ENCODE measurements around the gene C1orf198. TPM values are rescaled to one million over a fixed set of nuclear protein-coding genes. Genes with fewer than 3 reads are reported as not detected.

Gene C1orf198
- total RNA-seq = 38.8 TPM

- intact Hi-C loops (cut with DNase I) = loop anchor here (5.0 kb wide), 1 partner anchor 46 kb away; no protein-coding TSS in a partner anchor
- peak within 1 kb of the TSS; percentile 85 for H3K27ac ChIP-seq
- DNase-seq (ENCODE audit: extremely low spot score in 2 of 2) = no peak
- no peaks in the 10 kb centered on the region for H3K27me3 ChIP-seq
- TF ChIP-seq POLR2AphosphoS5 (IDR thresholded peaks at IDR 0.05; ENCODE audit: insufficient read depth in 1 of 2, low read depth in 1 of 2) (peak in 1 of 2 donors; percentile 73), POLR2A (IDR thresholded peaks at IDR 0.05) (peak in 1 of 2 donors; percentile 69)
- TF ChIP-seq, protein P1, sequence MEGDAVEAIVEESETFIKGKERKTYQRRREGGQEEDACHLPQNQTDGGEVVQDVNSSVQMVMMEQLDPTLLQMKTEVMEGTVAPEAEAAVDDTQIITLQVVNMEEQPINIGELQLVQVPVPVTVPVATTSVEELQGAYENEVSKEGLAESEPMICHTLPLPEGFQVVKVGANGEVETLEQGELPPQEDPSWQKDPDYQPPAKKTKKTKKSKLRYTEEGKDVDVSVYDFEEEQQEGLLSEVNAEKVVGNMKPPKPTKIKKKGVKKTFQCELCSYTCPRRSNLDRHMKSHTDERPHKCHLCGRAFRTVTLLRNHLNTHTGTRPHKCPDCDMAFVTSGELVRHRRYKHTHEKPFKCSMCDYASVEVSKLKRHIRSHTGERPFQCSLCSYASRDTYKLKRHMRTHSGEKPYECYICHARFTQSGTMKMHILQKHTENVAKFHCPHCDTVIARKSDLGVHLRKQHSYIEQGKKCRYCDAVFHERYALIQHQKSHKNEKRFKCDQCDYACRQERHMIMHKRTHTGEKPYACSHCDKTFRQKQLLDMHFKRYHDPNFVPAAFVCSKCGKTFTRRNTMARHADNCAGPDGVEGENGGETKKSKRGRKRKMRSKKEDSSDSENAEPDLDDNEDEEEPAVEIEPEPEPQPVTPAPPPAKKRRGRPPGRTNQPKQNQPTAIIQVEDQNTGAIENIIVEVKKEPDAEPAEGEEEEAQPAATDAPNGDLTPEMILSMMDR (IDR thresholded peaks at IDR 0.05) = no peak
- peaks cover 48% of the 10 kb centered on the region for H3K4me1 ChIP-seq
- H3K4me3 ChIP-seq = peak within 1 kb of the TSS; percentile 87 to 93
- H3K36me3 ChIP-seq = no peaks in the 10 kb centered on the region
- H3K9me3 ChIP-seq = no peaks in the 10 kb centered on the region
Observed at GRCh38 chr1:230867903-230868735, at the start of gene C1orf198. Gene C1orf198 (minus strand): TSS chr1:230868521. CDS start chr1:230868512, 9 bp downstream.

DNA sequence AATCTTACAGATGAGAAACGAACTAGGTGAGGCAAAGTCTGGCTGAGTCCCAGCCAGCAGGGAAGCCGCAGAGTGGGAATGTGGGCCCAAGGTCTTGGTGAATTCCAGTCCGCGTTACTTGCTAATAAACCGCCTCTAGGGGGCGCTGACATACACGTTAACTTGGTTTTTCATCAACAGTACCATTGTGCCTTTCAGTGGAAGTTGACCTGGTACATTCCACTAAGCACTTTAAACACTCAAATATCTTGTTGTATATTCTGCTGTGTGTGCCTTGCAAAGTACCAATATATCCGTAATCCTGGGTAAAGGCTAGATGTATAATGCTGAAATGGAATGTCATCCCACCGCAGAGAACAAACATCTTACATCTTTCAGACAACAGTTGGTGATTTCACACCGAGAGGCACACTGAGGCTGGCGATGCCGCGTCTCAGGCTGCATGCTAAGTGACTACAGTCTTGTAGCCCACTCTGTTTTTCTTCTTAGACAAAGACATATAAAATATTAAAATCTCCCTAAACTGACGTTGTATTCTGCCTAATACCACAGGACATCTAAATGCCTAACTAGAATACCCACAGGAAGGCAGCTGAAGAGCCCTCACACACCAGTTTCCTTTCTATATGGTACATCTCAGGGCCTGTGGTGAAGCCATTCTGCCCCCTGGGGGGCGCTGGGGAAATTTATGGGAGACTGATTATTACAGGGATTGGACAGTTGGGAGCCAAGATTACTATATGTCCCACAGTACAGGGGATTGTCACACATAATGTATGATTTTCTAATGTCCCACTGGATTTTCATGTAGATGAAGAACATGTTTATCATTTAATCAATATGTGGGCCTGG lies 49.2 kb upstream of the C1orf198 start:
- TF ChIP-seq, protein P1 (IDR thresholded peaks at IDR 0.05) = peak; percentile 13 to 47 (median 36)
- TF ChIP-seq POLR2A (IDR thresholded peaks at IDR 0.05) = no peak
- H3K36me3 ChIP-seq = peaks cover 0 to 14% of the 10 kb centered on the region in 2 donors
- H3K4me1 ChIP-seq = no peaks in the 10 kb centered on the region
- no peaks in the 10 kb centered on the region for H3K9me3 ChIP-seq
- DNase-seq (ENCODE audit: extremely low spot score in 2 of 2) = no peak
- no peak overlapping the region for H3K4me3 ChIP-seq
- intact Hi-C loops (cut with DNase I) = loop anchor here (10.0 kb wide), 1 partner anchor 123 kb away; no protein-coding TSS in a partner anchor
- H3K27me3 ChIP-seq = no peaks in the 10 kb centered on the region
- H3K27ac ChIP-seq = no peak overlapping the region

DNA sequence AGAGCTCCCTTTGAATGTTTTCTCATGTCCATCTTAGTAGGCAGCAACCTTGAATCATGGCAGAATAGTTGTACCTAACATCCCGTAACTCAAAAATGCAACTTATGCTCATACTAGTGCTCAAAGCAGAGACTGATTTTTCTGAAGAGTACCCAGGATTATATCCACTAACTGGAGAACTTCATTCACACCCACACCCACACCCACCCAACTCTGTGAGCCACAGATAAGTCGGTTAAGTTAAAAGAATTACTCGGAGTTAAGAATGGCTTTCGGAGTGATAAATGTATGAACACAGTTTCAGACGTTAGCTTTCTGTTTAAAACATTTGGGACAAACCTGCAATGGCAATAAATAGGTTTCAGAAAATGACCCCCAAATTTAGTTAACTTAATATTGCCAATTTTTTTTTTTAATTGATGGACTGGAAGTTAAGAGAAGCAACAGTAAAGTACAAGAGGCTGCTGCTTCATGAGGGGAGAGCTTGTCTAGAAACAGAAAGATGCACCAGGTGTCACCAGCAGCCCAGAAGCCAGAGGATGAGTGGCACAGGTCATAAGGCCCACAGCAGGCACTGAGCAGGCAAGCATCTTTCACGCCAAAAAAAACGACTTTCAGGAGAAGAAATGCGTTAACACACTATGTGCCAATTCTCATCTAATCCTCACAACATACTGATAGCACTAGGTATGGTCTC lies 48.4 kb upstream of the C1orf198 start:
- H3K36me3 ChIP-seq = peaks cover 0 to 14% of the 10 kb centered on the region in 2 donors
- DNase-seq (ENCODE audit: extremely low spot score in 2 of 2) = no peak

DNA sequence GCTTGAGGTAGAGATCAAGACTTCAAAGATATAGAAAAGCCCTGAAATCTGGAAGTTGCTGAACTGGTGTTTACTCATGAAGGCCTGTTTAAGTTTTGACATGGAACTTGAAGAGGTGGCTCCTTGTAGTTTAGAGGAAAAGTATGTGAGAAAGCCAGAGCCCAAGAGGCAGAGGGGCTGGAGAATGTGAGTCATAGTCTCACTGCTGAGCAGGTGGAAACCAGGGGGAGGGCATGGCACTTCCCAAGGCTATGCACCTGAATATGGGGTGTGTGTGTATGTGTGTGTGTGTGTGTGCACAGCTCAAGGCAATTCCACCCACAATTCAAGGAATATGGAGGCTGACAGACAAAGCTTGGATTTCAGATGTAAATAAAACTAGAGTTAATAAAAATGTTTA lies 46.8 kb upstream of the C1orf198 start:
- intact Hi-C loops (cut with DNase I) = loop anchor here (10.0 kb wide), 1 partner anchor 120 kb away; no protein-coding TSS in a partner anchor
- no peak for DNase-seq (ENCODE audit: extremely low spot score in 2 of 2)
- H3K4me3 ChIP-seq = no peak overlapping the region
- no peaks in the 10 kb centered on the region for H3K9me3 ChIP-seq
- no peak overlapping the region for H3K27ac ChIP-seq
- H3K4me1 ChIP-seq = peaks cover 10% of the 10 kb centered on the region
- H3K36me3 ChIP-seq = peaks cover 0 to 8% of the 10 kb centered on the region in 2 donors
- TF ChIP-seq POLR2AphosphoS5 (IDR thresholded peaks at IDR 0.05; ENCODE audit: insufficient read depth in 1 of 2, low read depth in 1 of 2) (no peak), POLR2A (IDR thresholded peaks at IDR 0.05) (no peak)
- TF ChIP-seq, protein P1 (IDR thresholded peaks at IDR 0.05) = no peak
- no peaks in the 10 kb centered on the region for H3K27me3 ChIP-seq

More for the DNA sequence above, 48.4 kb upstream of the C1orf198 start:
- Histone ChIP-seq H3K27me3 (no peaks in the 10 kb centered on the region), H3K27ac (no peak overlapping the region), H3K9me3 (no peaks in the 10 kb centered on the region), H3K4me1 (no peaks in the 10 kb centered on the region), H3K4me3 (no peak overlapping the region)
- intact Hi-C loops (cut with DNase I) = loop anchor here (10.0 kb wide), 1 partner anchor 122 kb away; no protein-coding TSS in a partner anchor
- TF ChIP-seq, protein P1 (IDR thresholded peaks at IDR 0.05) = no peak
- TF ChIP-seq POLR2A (IDR thresholded peaks at IDR 0.05) = no peak
- no peak for TF ChIP-seq POLR2AphosphoS5 (IDR thresholded peaks at IDR 0.05; ENCODE audit: insufficient read depth in 1 of 2, low read depth in 1 of 2)

All from vagina (tissue), 2 donors.